ENCODE measurements around the gene IGFLR1.
"Not testable (repeated sequence)": the region's sequence is repeated elsewhere in the genome, so short reads cannot be mapped to it uniquely, and the experiment has no call there.

IGFLR1 gene

DNA sequence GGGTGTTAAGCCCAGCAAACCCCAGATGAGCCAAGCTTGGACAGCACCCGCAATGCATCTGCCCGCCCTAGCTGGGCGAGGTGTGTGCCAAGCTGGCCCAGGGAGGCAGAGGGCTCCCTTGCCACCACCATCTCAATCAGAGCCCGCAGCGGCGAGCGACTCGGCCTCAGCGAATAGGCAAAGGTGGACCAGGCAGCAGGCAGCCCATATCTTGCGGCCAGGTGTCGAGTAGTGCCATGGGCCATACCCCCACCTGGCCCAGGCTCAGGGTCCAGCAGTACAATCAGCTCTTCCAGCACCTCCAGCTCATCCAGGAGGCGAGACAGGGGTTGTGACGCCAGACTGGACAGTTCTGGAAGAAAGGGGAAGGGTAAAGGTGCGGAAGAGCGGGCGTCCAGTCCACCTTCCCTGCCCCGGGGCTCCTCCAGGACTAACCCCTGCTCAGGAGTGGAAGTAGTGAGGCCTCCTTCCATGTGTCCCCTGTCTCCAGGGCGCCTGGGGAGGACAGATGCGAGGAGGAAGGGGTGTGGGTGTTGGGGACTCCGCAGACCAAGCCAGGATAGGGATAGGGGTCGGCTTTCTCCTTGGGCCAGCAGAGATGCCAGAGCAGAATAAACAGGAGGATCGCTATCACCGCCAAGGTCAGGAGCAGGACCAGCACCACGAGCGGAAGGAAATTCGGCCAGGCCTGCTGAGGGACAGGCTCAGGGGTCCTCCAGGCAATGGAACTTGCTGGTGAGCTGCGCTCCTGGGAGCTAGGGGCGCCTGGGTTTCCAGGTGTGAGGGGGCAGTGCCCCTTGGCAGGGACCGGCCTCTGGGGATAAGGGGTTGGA is 2.8 kb downstream of the IGFLR1 start:
- DNase-seq, result no peak

- DNase-seq, result no peak
Observed at GRCh38 chr19:35738887-35739229, 3.4 kb downstream of the IGFLR1 start.

DNA sequence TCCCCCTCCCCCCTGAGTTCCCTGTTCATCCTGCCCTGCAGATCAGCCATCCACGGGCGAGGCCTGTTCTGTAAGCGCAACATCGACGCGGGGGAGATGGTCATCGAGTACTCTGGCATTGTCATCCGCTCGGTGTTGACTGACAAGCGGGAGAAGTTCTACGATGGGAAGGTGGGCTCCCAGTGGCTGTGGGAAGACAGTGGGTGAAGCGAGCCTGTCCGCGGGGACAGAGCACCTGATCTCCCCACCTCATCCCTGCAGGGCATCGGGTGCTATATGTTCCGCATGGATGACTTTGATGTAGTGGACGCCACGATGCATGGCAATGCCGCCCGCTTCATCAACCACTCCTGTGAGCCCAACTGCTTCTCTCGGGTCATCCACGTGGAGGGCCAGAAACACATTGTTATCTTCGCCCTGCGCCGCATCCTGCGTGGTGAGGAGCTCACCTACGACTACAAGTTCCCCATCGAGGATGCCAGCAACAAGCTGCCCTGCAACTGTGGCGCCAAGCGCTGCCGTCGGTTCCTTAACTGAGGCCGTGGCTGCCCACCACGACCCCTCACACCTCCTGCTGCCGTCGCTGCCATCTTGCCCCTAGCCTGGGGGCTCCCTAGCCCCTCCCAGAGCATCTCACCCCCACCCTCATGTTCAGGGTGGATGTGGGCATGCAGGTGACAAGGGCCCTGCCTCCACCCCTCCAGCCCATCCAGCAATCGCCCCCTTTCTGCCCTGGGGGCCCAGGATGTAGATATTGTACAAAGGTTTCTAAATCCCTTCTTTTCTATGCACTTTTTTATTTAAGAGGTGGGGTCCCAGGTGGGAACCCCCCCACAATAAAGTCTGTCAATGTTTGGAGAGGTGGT is 4.0 kb downstream of the IGFLR1 start:
- no peak for DNase-seq

GRCh38 chr19:35736913-35737886 is 5.1 kb downstream of the IGFLR1 start:
- no peak for DNase-seq

DNA sequence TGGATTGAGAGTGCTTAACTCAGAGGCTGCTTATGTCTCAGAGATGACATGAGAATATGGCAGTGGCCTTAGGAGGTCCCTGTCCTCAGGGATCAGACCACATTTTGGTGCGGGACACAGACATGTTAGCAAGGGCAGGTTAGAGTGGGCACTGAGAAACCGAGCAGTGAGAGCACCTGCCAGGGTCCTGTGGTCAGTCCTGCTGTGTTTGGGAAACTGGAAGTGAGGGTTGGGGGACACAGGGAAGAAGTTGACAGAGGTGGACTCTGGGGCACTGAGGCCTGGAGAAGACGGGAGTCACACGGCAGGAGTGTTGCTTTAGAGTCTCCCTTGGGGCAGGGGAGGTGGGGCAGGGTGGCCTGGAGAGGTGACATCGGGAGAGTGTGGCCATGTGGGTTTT is 7.4 kb downstream of the IGFLR1 start:
- no peak for DNase-seq

GRCh38 chr19:35734273-35734672 is 8.0 kb downstream of the IGFLR1 start:
- DNase-seq, result no peak

DNA sequence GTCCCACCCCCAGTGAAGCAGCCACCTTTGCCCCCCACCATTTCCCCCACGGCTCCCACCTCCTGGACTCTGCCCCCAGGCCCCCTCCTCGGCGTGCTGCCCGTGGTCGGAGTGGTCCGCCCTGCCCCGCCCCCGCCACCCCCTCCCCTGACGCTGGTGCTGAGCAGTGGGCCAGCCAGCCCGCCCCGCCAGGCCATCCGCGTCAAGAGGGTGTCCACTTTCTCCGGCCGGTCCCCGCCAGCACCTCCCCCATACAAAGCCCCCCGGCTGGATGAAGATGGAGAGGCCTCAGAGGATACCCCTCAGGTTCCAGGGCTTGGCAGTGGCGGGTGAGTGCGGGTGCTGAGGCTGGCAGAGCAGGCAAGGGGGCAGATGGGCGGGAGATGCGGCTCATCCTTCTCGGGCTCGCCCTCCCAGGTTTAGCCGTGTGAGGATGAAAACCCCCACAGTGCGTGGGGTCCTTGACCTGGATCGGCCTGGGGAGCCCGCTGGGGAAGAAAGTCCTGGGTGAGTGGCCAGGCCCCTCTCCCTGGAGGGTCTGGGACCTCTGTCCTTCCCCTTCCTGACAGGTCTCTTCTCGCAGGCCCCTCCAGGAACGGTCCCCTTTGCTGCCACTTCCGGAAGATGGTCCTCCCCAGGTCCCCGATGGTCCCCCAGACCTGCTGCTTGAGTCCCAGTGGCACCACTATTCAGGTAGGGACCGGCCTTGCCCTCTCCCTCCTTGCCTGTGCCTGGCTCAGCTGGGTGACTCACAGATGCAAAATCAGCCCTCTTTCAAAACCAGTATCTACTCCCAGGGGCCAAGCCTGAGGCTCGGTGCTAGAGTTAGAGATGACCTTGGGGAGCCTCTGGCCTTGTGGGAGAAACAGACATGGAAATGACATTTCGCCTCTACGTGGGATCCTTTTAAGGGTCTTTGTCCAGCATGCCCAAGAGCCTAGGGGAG is 8.8 kb downstream of the IGFLR1 start:
- DNase-seq, result no peak

DNA sequence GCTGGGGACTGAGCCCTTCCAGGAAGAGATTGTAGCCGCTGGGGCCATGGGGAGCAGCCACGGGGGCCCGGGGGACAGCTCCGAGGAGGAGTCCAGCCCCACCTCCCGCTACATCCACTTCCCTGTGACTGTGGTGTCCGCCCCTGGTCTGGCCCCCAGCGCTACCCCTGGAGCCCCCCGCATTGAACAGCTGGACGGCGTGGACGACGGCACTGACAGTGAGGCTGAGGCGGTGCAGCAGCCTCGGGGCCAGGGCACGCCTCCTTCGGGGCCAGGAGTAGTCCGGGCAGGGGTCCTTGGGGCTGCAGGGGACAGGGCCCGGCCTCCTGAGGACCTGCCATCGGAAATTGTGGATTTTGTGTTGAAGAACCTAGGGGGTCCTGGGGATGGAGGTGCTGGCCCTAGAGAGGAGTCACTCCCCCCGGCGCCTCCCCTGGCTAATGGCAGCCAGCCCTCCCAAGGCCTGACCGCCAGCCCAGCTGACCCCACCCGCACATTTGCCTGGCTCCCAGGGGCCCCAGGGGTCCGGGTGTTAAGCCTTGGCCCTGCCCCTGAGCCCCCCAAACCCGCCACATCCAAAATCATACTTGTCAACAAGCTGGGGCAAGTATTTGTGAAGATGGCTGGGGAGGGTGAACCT is 9.6 kb downstream of the IGFLR1 start:
- DNase-seq, result no peak

GRCh38 chr19:35731779-35732405 is 10.4 kb downstream of the IGFLR1 start:
- DNase-seq, result no peak

DNA sequence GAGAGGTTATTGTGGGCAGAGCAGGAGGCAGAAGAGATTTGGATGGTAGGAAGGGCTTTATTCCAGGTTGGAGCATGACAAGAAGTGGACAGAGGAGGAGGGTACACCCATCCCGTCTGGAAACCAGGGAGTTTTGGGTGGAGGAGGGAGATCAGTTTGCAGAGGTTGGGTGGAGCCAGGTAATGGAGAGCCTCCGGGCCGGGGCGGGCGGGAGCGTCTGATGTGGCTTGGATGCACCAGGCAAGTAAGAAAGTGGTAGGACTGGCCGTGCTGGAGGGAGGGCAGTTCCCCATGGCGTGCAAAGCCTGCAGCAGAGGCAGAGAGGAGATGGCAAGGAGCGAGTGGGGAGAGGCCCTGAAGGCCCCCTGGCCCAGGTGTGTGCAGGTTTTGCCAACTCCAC is 10.9 kb downstream of the IGFLR1 start:
- no peak for DNase-seq

GRCh38 chr19:35730326-35730725 is 11.9 kb downstream of the IGFLR1 start:
- no peak for DNase-seq

GRCh38 chr19:35729763-35730162 is 12.5 kb downstream of the IGFLR1 start:
- DNase-seq, result no peak

DNA sequence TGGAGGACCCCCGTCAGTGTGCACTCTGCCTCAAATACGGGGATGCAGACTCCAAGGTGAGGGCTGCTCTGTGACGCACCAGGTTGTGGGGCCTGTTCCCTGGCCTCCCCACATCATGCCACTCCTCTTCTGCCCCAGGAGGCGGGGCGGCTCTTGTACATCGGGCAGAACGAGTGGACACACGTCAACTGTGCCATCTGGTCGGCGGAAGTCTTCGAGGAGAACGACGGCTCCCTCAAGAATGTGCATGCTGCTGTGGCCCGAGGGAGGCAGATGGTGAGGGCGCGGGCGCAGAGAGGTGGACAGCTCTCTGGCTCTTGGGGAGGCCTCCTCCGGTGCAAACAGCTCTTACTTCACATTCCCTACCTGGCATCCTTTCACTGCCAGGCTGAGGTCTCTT is 13.2 kb downstream of the IGFLR1 start:
- DNase-seq, result no peak

DNA sequence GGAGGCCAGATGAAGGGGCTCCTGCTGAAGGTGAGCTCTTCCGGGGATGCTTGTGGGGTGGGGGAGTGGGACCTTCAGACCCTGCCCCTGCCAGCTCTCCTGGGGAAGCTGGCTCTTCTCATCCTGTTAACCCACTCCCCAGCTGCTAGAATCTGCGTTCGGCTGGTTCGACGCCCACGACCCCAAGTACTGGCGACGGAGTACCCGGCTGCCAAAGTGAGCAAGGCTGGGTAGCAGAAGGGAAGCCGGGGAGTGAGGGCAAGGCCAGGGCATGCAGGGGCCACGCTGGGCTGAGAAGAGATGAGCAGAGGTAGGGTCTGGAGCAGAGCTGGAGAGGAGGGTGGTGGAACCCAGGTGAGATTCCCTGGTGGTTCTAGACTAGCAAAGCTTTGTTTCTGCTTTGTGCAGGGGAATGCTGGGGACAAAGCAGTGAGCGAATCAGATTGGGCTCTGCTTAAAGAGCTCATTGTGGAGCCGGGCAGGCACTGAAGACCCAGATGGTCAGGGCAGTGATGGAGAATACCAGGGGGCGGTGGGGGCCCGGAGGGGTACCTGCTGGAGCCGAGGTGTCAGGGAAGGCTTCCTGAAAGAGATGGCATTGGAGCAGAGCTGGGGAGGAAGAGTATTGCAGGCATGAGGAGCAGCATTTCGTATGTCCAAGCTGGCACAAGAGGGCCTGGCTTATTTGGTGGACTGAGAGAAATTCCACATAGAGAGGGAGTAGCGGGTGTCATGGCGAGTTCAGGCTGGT is 14.1 kb downstream of the IGFLR1 start:
- DNase-seq, result no peak

DNA sequence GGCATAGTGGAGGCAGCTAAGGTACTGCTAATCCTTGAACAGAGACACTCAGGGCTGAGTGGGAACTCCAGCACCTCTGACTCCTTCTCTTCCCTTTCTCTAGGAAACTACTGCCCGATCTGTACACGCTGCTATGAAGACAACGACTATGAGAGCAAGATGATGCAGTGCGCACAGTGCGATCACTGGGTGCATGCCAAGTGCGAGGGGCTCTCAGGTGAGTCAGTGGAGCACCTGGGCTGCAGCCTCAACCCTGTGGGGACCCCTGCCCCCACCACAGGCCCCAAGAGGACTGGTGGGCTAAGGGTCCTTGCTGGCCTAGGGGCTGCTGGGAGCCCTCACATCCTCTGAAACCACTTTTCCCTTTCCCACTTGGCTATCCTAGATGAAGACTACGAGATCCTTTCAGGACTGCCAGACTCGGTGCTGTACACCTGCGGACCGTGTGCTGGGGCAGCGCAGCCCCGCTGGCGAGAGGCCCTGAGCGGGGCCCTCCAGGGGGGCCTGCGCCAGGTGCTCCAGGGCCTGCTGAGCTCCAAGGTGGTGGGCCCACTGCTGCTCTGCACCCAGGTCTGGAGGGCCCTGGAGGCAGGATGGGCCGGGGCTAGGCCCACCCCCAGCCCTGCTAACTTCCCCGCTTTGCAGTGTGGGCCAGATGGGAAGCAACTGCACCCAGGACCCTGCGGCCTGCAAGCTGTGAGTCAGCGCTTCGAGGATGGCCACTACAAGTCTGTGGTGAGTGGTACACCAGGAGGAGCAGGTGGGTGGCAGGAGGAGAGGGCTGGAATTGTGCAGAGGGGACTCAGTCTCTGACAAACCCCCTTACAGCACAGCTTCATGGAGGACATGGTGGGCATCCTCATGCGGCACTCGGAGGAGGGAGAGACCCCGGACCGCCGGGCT is 14.9 kb downstream of the IGFLR1 start:
- no peak for DNase-seq

DNA sequence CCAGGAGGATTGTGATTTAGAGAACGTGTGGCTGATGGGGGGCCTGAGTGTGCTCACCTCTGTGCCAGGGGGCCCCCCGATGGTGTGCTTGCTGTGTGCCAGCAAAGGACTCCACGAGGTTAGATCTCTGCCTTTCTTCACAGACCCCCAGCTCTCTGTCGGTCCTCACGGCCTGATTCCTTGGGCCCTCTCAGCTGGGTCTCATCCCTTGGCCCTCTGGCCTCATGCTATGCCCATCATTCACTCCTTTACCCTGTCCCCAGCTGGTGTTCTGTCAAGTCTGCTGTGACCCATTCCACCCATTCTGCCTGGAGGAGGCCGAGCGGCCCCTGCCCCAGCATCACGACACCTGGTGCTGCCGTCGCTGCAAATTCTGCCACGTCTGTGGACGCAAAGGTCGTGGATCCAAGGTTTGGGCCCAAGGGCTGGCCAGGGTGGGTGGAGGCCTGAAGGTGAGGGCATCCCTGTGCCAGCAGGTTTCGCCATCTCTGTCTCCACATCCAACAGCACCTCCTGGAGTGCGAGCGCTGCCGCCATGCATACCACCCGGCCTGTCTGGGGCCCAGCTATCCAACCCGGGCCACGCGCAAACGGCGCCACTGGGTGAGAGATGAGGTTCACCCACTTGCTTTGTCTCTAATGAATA is 16.9 kb downstream of the IGFLR1 start:
- DNase-seq, result no peak

- no peak for DNase-seq
Observed at GRCh38 chr19:35724560-35724959, 17.7 kb downstream of the IGFLR1 start.

DNA sequence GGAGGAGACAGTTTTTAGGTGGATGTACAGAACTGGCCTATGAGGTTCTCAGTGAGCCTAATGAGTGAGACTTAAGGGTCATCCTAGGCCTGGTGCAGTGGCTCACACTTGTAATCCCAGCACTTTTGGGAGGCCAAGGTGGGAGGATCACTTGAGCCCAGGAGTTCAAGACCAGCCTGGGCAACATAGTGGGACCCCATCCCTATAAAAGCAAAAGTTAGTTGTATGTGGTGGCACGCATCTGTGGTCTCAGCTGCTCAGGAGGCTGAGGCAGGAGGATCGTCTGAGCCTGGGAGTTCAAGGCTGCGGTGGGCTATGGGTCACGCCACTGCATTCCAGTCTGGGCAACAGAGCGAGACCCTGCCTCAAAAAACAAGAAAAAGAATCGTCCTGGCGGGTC is 18.1 kb downstream of the IGFLR1 start:
- DNase-seq, result not testable (repeated sequence)

All from T-helper 1 cell (primary cell).